ENCODE measurements around the gene ARID3B. TPM values are rescaled to one million over a fixed set of nuclear protein-coding genes. Genes with fewer than 3 reads are reported as not detected.

The ARID3B gene
- total and polyA plus RNA-seq, 4 donors = 6.6 to 10.5 (median 10.2) TPM

- peak in 2 of 3 donors; percentile 89 to 92 for DNase-seq
- Histone ChIP-seq H3K27me3 (ENCODE audit: control insufficient read depth in 3 of 3, insufficient read depth in 3 of 3, low read length in 2 of 3) (no peaks in the 10 kb centered on the region), H3K4me1 (ENCODE audit: control insufficient read depth in 5 of 5, insufficient read depth in 5 of 5, low read length in 5 of 5) (peaks cover 10 to 38% (median 18%) of the 10 kb centered on the region in 5 donors), H3K9ac (ENCODE audit: insufficient read depth in 1 of 2, low read length in 2 of 2) (peak overlapping the region; percentile 76 to 80), H3K9me3 (ENCODE audit: control insufficient read depth in 4 of 4, insufficient read depth in 3 of 4, low read length in 3 of 4) (no peaks in the 10 kb centered on the region), H3K4me3 (peak overlapping the region; percentile 94), H3K36me3 (ENCODE audit: control insufficient read depth in 4 of 4, insufficient read depth in 4 of 4, low read length in 4 of 4) (peaks cover 0 to 16% (median 8%) of the 10 kb centered on the region in 4 donors), H3K27ac (ENCODE audit: low read depth in 1 of 2, low read length in 1 of 2) (peak overlapping the region; percentile 96 to 98)
- ATAC-seq (ENCODE audit: insufficient read depth, low FRiP score) = peak; percentile 82
- 0 to 1% methylated on average over 76 of the region's 76 CpGs for WGBS, 2 donors
- TF ChIP-seq CTCF (IDR thresholded peaks at IDR 0.05; ENCODE audit: control extremely low read depth, extremely low read depth) = no peak
Observed at GRCh38 chr15:74614744-74615507, 73.9 kb downstream of the ARID3B start.

GRCh38 chr15:74615508-74616365 lies 74.7 kb downstream of the ARID3B start, which contains the start of gene CLK3:
Gene CLK3, plus strand, starts transcription at chr15:74615836. Its CDS starts 3,361 bp downstream, at chr15:74619197.
- peaks cover 12 to 30% (median 13%) of the 10 kb centered on the region in 5 donors for H3K4me1 ChIP-seq (ENCODE audit: control insufficient read depth in 5 of 5, insufficient read depth in 5 of 5, low read length in 5 of 5)
- no peaks in the 10 kb centered on the region for H3K27me3 ChIP-seq (ENCODE audit: control insufficient read depth in 3 of 3, insufficient read depth in 3 of 3, low read length in 2 of 3)
- peak within 1 kb of the TSS; percentile 94 for H3K4me3 ChIP-seq
- ATAC-seq (ENCODE audit: insufficient read depth, low FRiP score) (peak; percentile 89), DNase-seq (peak; percentile 96 to 99 (median 98))
- WGBS, 2 donors = 0 to 1% methylated on average over 65 to 91 of the region's 91 CpGs
- H3K36me3 ChIP-seq (ENCODE audit: control insufficient read depth in 4 of 4, insufficient read depth in 4 of 4, low read length in 4 of 4) = peaks cover 3 to 23% (median 16%) of the 10 kb centered on the region in 4 donors
- peak within 1 kb of the TSS; percentile 96 to 98 for H3K27ac ChIP-seq (ENCODE audit: low read depth in 1 of 2, low read length in 1 of 2)
- no peak for TF ChIP-seq CTCF (IDR thresholded peaks at IDR 0.05; ENCODE audit: control extremely low read depth, extremely low read depth)
- no peaks in the 10 kb centered on the region for H3K9me3 ChIP-seq (ENCODE audit: control insufficient read depth in 4 of 4, insufficient read depth in 3 of 4, low read length in 3 of 4)
- H3K9ac ChIP-seq (ENCODE audit: insufficient read depth in 1 of 2, low read length in 2 of 2) = peak within 1 kb of the TSS; percentile 81 to 99

- Histone ChIP-seq H3K4me1 (ENCODE audit: control insufficient read depth in 5 of 5, insufficient read depth in 5 of 5, low read length in 5 of 5) (peaks cover 10 to 25% (median 12%) of the 10 kb centered on the region in 5 donors), H3K4me3 (peak overlapping the region; percentile 94), H3K36me3 (ENCODE audit: control insufficient read depth in 4 of 4, insufficient read depth in 4 of 4, low read length in 4 of 4) (peaks cover 5 to 30% (median 23%) of the 10 kb centered on the region in 4 donors), H3K27me3 (ENCODE audit: control insufficient read depth in 3 of 3, insufficient read depth in 3 of 3, low read length in 2 of 3) (no peaks in the 10 kb centered on the region), H3K27ac (ENCODE audit: low read depth in 1 of 2, low read length in 1 of 2) (peak overlapping the region; percentile 96 to 98), H3K9ac (ENCODE audit: insufficient read depth in 1 of 2, low read length in 2 of 2) (peak overlapping the region; percentile 81 to 99), H3K9me3 (ENCODE audit: control insufficient read depth in 4 of 4, insufficient read depth in 3 of 4, low read length in 3 of 4) (no peaks in the 10 kb centered on the region)
- WGBS, 2 donors = 1% methylated on average over 18 of the region's 18 CpGs
- ATAC-seq (ENCODE audit: insufficient read depth, low FRiP score) (no peak), DNase-seq (peak; percentile 53 to 65 (median 63))
- TF ChIP-seq CTCF (IDR thresholded peaks at IDR 0.05; ENCODE audit: control extremely low read depth, extremely low read depth) = no peak
Observed at GRCh38 chr15:74616366-74616939, 75.4 kb downstream of the ARID3B start.
